IMR-90 (cell line): ENCODE results near the gene EFNA5. TPM values are rescaled to one million over a fixed set of nuclear protein-coding genes. Genes with fewer than 3 reads are reported as not detected.

Experiments used
- ATAC-seq: fragments of 200-7000 bp; cut with Tn5 transposase; 2 replicates; pipeline ENCODE4 v1.9.1; 2020; ENCODE audit warnings: low read depth, mild to moderate bottlenecking, moderate library complexity
- BruUV-seq: library from RNA; stranded (reverse); fragments of 400-500 nt; replicated peaks from 2 replicates; lab custom pipeline; 2021; lab: Mats Ljungman, UMichigan
- CTCF ChIA-PET: fragments of 300-600 bp; formaldehyde crosslinking; extraction: SDS; loops from one replicate; lab custom pipeline; 2021; ENCODE audit warnings: antibody characterized with exemption; lab: Yijun Ruan, JAX
- POLR2A ChIA-PET: fragments of 300-600 bp; sonication (Branson Sonifier 250); formaldehyde crosslinking; loops from one replicate; lab custom pipeline; 2022; ENCODE audit warnings: antibody characterized with exemption; ENCODE audit not compliant: unreplicated experiment; lab: Charles Lee
- DNase-seq: peaks from one replicate; pipeline ENCODE4 v3.0.0; 2013
- H2AFZ ChIP-seq: replicated peaks from 2 replicates; pipeline ENCODE3; 2013; ENCODE audit warnings: low read length, mild to moderate bottlenecking; ENCODE audit not compliant: poor library complexity
- H2AK5ac ChIP-seq: 2 replicates; pipeline ENCODE4 v1.6.1; 2013; ENCODE audit warnings: low read depth, low read length, inconsistent platforms
- H2AK9ac ChIP-seq: replicated peaks from 2 replicates; pipeline ENCODE3; 2013; ENCODE audit warnings: mild to moderate bottlenecking, low read depth, low read length, moderate library complexity; ENCODE audit not compliant: poor library complexity
- H2BK120ac ChIP-seq: 2 replicates; pipeline ENCODE4 v1.6.1; 2013; ENCODE audit warnings: low read depth, low read length, inconsistent platforms
- H2BK15ac ChIP-seq: 3 replicates; pipeline ENCODE4 v1.6.1; 2013; ENCODE audit warnings: low read depth, low read length, inconsistent platforms
- H2BK20ac ChIP-seq: 2 replicates; pipeline ENCODE4 v1.6.1; 2013; ENCODE audit warnings: low read depth, mild to moderate bottlenecking, inconsistent platforms, low read length, moderate library complexity
- H2BK5ac ChIP-seq: 2 replicates; pipeline ENCODE4 v1.6.1; 2013; ENCODE audit warnings: mild to moderate bottlenecking, low read depth, low read length, inconsistent platforms; ENCODE audit not compliant: poor library complexity, severe bottlenecking
- H3K14ac ChIP-seq: replicated peaks from 2 replicates; pipeline ENCODE4 v1.6.1; 2013; ENCODE audit warnings: low read depth, low read length, inconsistent platforms
- H3K18ac ChIP-seq: 2 replicates; pipeline ENCODE4 v1.6.1; 2013; ENCODE audit warnings: low read depth, low read length, control low read depth
- H3K23ac ChIP-seq: 2 replicates; pipeline ENCODE4 v1.6.1; 2013; ENCODE audit warnings: low read depth, low read length, inconsistent platforms
- H3K27ac ChIP-seq: 2 replicates; pipeline ENCODE4 v1.5.1; 2013; ENCODE audit warnings: mild to moderate bottlenecking, control low read depth, low read length; ENCODE audit not compliant: insufficient read depth
- H3K27me3 ChIP-seq: 2 replicates; pipeline ENCODE4 v1.6.1; 2013; ENCODE audit warnings: low read length; ENCODE audit not compliant: control insufficient read depth, insufficient read depth
- H3K36me3 ChIP-seq: 2 replicates; pipeline ENCODE4 v1.6.1; 2013; ENCODE audit warnings: low read length, mixed read lengths; ENCODE audit not compliant: control insufficient read depth, insufficient read depth
- H3K4ac ChIP-seq: 2 replicates; pipeline ENCODE4 v1.6.1; 2013; ENCODE audit warnings: low read depth, low read length, inconsistent platforms
- H3K4me1 ChIP-seq: 2 replicates; pipeline ENCODE4 v1.6.1; 2013; ENCODE audit warnings: low read length, mixed read lengths; ENCODE audit not compliant: control insufficient read depth, insufficient read depth
- H3K4me2 ChIP-seq: 2 replicates; pipeline ENCODE4 v1.6.1; 2013; ENCODE audit warnings: low read depth, mild to moderate bottlenecking, control low read depth, low read length, moderate library complexity
- H3K4me3 ChIP-seq: 2 replicates; pipeline ENCODE4 v1.5.1; 2013; ENCODE audit warnings: low read depth, mild to moderate bottlenecking, control low read depth, low read length, moderate library complexity; ENCODE audit not compliant: insufficient read depth
- H3K56ac ChIP-seq: 2 replicates; pipeline ENCODE4 v1.6.1; 2013; ENCODE audit warnings: low read length, inconsistent platforms; ENCODE audit not compliant: insufficient read depth; ENCODE audit errors: extremely low read depth
- H3K79me1 ChIP-seq, 2 experiments: 2 replicates each; pipeline ENCODE4 v1.6.1; 2013; ENCODE audit warnings: low read length in 2 of 2, inconsistent platforms in 1 of 2, low read depth in 1 of 2
- H3K9ac ChIP-seq: 2 replicates; pipeline ENCODE4 v1.6.1; 2013; ENCODE audit warnings: low read depth, low read length, control low read depth
- H3K9me1 ChIP-seq: 2 replicates; pipeline ENCODE4 v1.6.1; 2013; ENCODE audit warnings: low read length, inconsistent platforms; ENCODE audit not compliant: insufficient read depth
- H3K9me3 ChIP-seq: 2 replicates; pipeline ENCODE4 v1.6.1; 2013; ENCODE audit warnings: low read length; ENCODE audit not compliant: control insufficient read depth, insufficient read depth
- H4K20me1 ChIP-seq: 2 replicates; pipeline ENCODE4 v1.6.1; 2013; ENCODE audit warnings: low read length, inconsistent platforms; ENCODE audit not compliant: insufficient read depth
- H4K5ac ChIP-seq: 2 replicates; pipeline ENCODE4 v1.6.1; 2013; ENCODE audit warnings: mild to moderate bottlenecking, low read depth, low read length, control low read depth
- H4K8ac ChIP-seq, 2 experiments: 2 replicates each; pipeline ENCODE4 v1.6.1; 2013; ENCODE audit warnings: low read depth in 2 of 2, low read length in 2 of 2, control low read depth in 1 of 2, inconsistent platforms in 1 of 2
- H4K91ac ChIP-seq: 2 replicates; pipeline ENCODE4 v1.6.1; 2013; ENCODE audit warnings: low read depth, low read length, inconsistent platforms; ENCODE audit not compliant: insufficient read depth
- CEBPB ChIP-seq: IDR thresholded peaks from 2 replicates; pipeline ENCODE4 v1.6.1; 2012; ENCODE audit warnings: low read depth, low read length, improper control_type of control experiment
- WGBS, 2 experiments: methylation state at CpG; one replicate each; pipeline versions ENCODE4 v1.1.5 to v1.1.7; 2013; ENCODE audit warnings: missing lambda C conversion rate in 2 of 2; ENCODE audit not compliant: insufficient read length in 1 of 2; ENCODE audit errors: extremely low coverage in 2 of 2; 5-methylcytosine and 5-hydroxymethylcytosine counted together
- dilution Hi-C: fragments of 300-500 bp; cut with HindIII; formaldehyde crosslinking; loops from one replicate; pipeline ENCODE4 v1.14.3; 2018; ENCODE audit warnings: low sequenced_read_pairs; ENCODE audit not compliant: unreplicated experiment
- in situ Hi-C: fragments of 300-500 bp; cut with MboI; formaldehyde crosslinking; loops from 3 replicates; pipeline ENCODE4 v1.14.3; 2019; ENCODE audit warnings: low sequenced_read_pairs, inconsistent platforms, mixed read lengths
- intact Hi-C: fragments of 100-400 bp; cut with micrococcal nuclease; formaldehyde crosslinking; loops from 2 replicates; pipeline ENCODE4 v1.10.0; 2022
- polyA plus RNA-seq, 3 experiments: library from polyadenylated mRNA; depleted of rRNA; stranded (reverse); fragments of >200 nt; gene quantifications; 2 replicates each; pipeline ENCODE4 v1.2.3, GENCODE V29; 2012; ENCODE audit warnings: low replicate concordance in 1 of 3
- total RNA-seq: library from RNA; depleted of rRNA; stranded (reverse); fragments of >200 nt; gene quantifications from 2 replicates; pipeline ENCODE4 v1.2.3, GENCODE V29; 2012

EFNA5 gene
- total and polyA plus RNA-seq, 2 of the 4 experiments (the other 2 are of a cell fraction) = 1.5 to 1.6 TPM

- BruUV-seq = no TSS peak
- ChIA-PET POLR2A (no interaction called here), CTCF (interaction anchor here (0.6 to 1.6 kb wide), 2 partner anchors 19 to 947 kb away, joined by 3 read pairs; no protein-coding TSS in a partner anchor)
- Histone ChIP-seq H3K4ac (no peak overlapping the region), H3K4me3 (no peak overlapping the region), H2BK20ac (no peak overlapping the region), H3K36me3 (no peaks in the 10 kb centered on the region), H3K27ac (no peak overlapping the region), H2BK120ac (no peak overlapping the region), H4K20me1 (no peaks in the 10 kb centered on the region), H2AFZ (no peak overlapping the region), H3K9me1 (0 out of 2 replicates have a peak, but pooled peaks cover 3% of the 10 kb centered on the region), H2BK15ac (no peak overlapping the region), H3K4me2 (no peak overlapping the region), H2AK9ac (no peak overlapping the region), H4K8ac (no peak overlapping the region), H3K9me3 (no peaks in the 10 kb centered on the region), H3K9ac (no peak overlapping the region), H2AK5ac (no peak overlapping the region), H3K4me1 (0 out of 2 replicates have a peak, but pooled peaks cover 1% of the 10 kb centered on the region), H3K18ac (no peak overlapping the region), H2BK5ac (no peak overlapping the region), H3K14ac (no peak overlapping the region), H3K23ac (no peak overlapping the region), H4K5ac (no peak overlapping the region), H4K91ac (no peak overlapping the region), H3K56ac (no peak overlapping the region), H3K27me3 (no peaks in the 10 kb centered on the region), H3K79me1 (peaks cover 0 to 4% of the 10 kb centered on the region in 2 experiments; a peak in 2 of 4 replicates)
- dilution Hi-C loops = no loop called here
- intact Hi-C loops = loop anchor here (5.0 kb wide), 2 partner anchors 272 to 1307 kb away; no protein-coding TSS in a partner anchor
- DNase-seq (no peak), ATAC-seq (no peak)
- TF ChIP-seq CEBPB = no peak
- whole genome bisulfite sequencing, 2 experiments = no CpG with 5 or more reads among the region's 1 CpG
- in situ Hi-C loops = no loop called here
Measured at GRCh38 chr5:107574287-107574686, 96.5 kb downstream of the EFNA5 start.
